ENCODE measurements around the gene FTO.

Gene FTO

GRCh38 chr16:53717577-53717976 lies 13.6 kb downstream of the FTO start:
- DNase-seq, result no peak
- H3K27me3 ChIP-seq (replicated peaks), result no peaks in the 10 kb centered on the region
- no peak for TF ChIP-seq CTCF (IDR thresholded peaks at IDR 0.05; ENCODE audit: low read depth, low read length, missing control alignments)
- H3K4me3 ChIP-seq (ENCODE audit: low read depth, low read length), result no peak overlapping the region
- no peak overlapping the region for H3K27ac ChIP-seq
- in situ Hi-C loops (cut with HindIII; ENCODE audit: low pct_ligation_motif_present, low sequenced_read_pairs), result no loop called here
- H3K36me3 ChIP-seq (replicated peaks), result no peaks in the 10 kb centered on the region

- H3K27ac ChIP-seq, result no peak overlapping the region
- no peak for TF ChIP-seq CTCF (IDR thresholded peaks at IDR 0.05; ENCODE audit: low read depth, low read length, missing control alignments)
- no peaks in the 10 kb centered on the region for H3K36me3 ChIP-seq (replicated peaks)
- no peak for DNase-seq
- H3K4me3 ChIP-seq (ENCODE audit: low read depth, low read length), result no peak overlapping the region
- H3K27me3 ChIP-seq (replicated peaks), result no peaks in the 10 kb centered on the region
- in situ Hi-C loops (cut with HindIII; ENCODE audit: low pct_ligation_motif_present, low sequenced_read_pairs), result no loop called here
Observed at GRCh38 chr16:53721017-53721416, 17.1 kb downstream of the FTO start.

- TF ChIP-seq CTCF (IDR thresholded peaks at IDR 0.05; ENCODE audit: low read depth, low read length, missing control alignments), result no peak
- Histone ChIP-seq H3K27me3 (replicated peaks) (no peaks in the 10 kb centered on the region), H3K27ac (no peak overlapping the region), H3K36me3 (replicated peaks) (no peaks in the 10 kb centered on the region), H3K4me3 (ENCODE audit: low read depth, low read length) (no peak overlapping the region)
- DNase-seq, result peak; percentile 7
- in situ Hi-C loops (cut with HindIII; ENCODE audit: low pct_ligation_motif_present, low sequenced_read_pairs), result no loop called here
Observed at GRCh38 chr16:53726625-53727024, 22.7 kb downstream of the FTO start.

- H3K36me3 ChIP-seq (replicated peaks), result no peaks in the 10 kb centered on the region
- no peak for TF ChIP-seq CTCF (IDR thresholded peaks at IDR 0.05; ENCODE audit: low read depth, low read length, missing control alignments)
- no peak overlapping the region for H3K27ac ChIP-seq
- no peak overlapping the region for H3K4me3 ChIP-seq (ENCODE audit: low read depth, low read length)
- H3K27me3 ChIP-seq (replicated peaks), result no peaks in the 10 kb centered on the region
- DNase-seq, result no peak
- in situ Hi-C loops (cut with HindIII; ENCODE audit: low pct_ligation_motif_present, low sequenced_read_pairs), result no loop called here
Observed at GRCh38 chr16:53730693-53731092, 26.7 kb downstream of the FTO start.

GRCh38 chr16:53732296-53732929 lies 28.5 kb downstream of the FTO start:
- H3K27ac ChIP-seq, result no peak overlapping the region
- no peaks in the 10 kb centered on the region for H3K36me3 ChIP-seq (replicated peaks)
- no peaks in the 10 kb centered on the region for H3K27me3 ChIP-seq (replicated peaks)
- DNase-seq, result no peak
- TF ChIP-seq CTCF (IDR thresholded peaks at IDR 0.05; ENCODE audit: low read depth, low read length, missing control alignments), result no peak
- in situ Hi-C loops (cut with HindIII; ENCODE audit: low pct_ligation_motif_present, low sequenced_read_pairs), result no loop called here
- no peak overlapping the region for H3K4me3 ChIP-seq (ENCODE audit: low read depth, low read length)

- H3K36me3 ChIP-seq (replicated peaks), result no peaks in the 10 kb centered on the region
- H3K27me3 ChIP-seq (replicated peaks), result no peaks in the 10 kb centered on the region
- TF ChIP-seq CTCF (IDR thresholded peaks at IDR 0.05; ENCODE audit: low read depth, low read length, missing control alignments), result no peak
- H3K27ac ChIP-seq, result no peak overlapping the region
- no peak overlapping the region for H3K4me3 ChIP-seq (ENCODE audit: low read depth, low read length)
- in situ Hi-C loops (cut with HindIII; ENCODE audit: low pct_ligation_motif_present, low sequenced_read_pairs), result no loop called here
- no peak for DNase-seq
Observed at GRCh38 chr16:53734908-53735307, 31.0 kb downstream of the FTO start.

All from brain microvascular endothelial cell (primary cell).